Dedifferentiated amniotic fluid mesenchymal stem cell (primary cell): ENCODE results near the gene PZP.

Experiments
- DNase-seq: peaks from one replicate; pipeline ENCODE4 v3.0.0-alpha.2; 2016; ENCODE audit errors: extremely low spot score

The PZP gene

GRCh38 chr12:9124383-9125031 is 83.7 kb downstream of the PZP start:
- DNase-seq, result no peak

GRCh38 chr12:9123781-9124382 is 84.3 kb downstream of the PZP start:
- no peak for DNase-seq

- no peak for DNase-seq
Measured at GRCh38 chr12:9122091-9122609, 86.0 kb downstream of the PZP start.

GRCh38 chr12:9120487-9121184 is 87.6 kb downstream of the PZP start:
- no peak for DNase-seq

- no peak for DNase-seq
Measured at GRCh38 chr12:9118158-9118557, 90.0 kb downstream of the PZP start.

- DNase-seq, result no peak
Measured at GRCh38 chr12:9115731-9116559, 92.2 kb downstream of the PZP start, which contains the start of gene A2M. A2M (minus strand) TSS chr12:9115919; CDS start chr12:9115849, 70 bp downstream.

- no peak for DNase-seq
Measured at GRCh38 chr12:9114946-9115345, 93.2 kb downstream of the PZP start.

GRCh38 chr12:9113987-9114309 is 94.2 kb downstream of the PZP start:
- no peak for DNase-seq

GRCh38 chr12:9113296-9113986 is 94.8 kb downstream of the PZP start:
- DNase-seq, result no peak

GRCh38 chr12:9112076-9112853 is 95.9 kb downstream of the PZP start:
- DNase-seq, result no peak

GRCh38 chr12:9111525-9111924 is 96.7 kb downstream of the PZP start:
- no peak for DNase-seq

- no peak for DNase-seq
Measured at GRCh38 chr12:9109737-9110491, 98.3 kb downstream of the PZP start.

- no peak for DNase-seq
Measured at GRCh38 chr12:9109213-9109522, 99.0 kb downstream of the PZP start.

GRCh38 chr12:9108504-9109212 is 99.5 kb downstream of the PZP start:
- DNase-seq, result no peak

GRCh38 chr12:9107542-9107873 is 100.7 kb downstream of the PZP start:
- no peak for DNase-seq

GRCh38 chr12:9106610-9107541 is 101.3 kb downstream of the PZP start:
- no peak for DNase-seq

- no peak for DNase-seq
Measured at GRCh38 chr12:9106067-9106466, 102.1 kb downstream of the PZP start.

GRCh38 chr12:9104767-9105423 is 103.3 kb downstream of the PZP start:
- DNase-seq, result no peak
